ENCODE results near the gene ATF6.

- TF ChIP-seq HDGF (IDR thresholded peaks at IDR 0.05; ENCODE audit: borderline replicate concordance) = no peak
- TF ChIP-seq FOXM1 (IDR thresholded peaks at IDR 0.05; ENCODE audit: borderline replicate concordance) = no peak
- TF ChIP-seq FOXA1 (IDR thresholded peaks at IDR 0.05) = no peak
- no peak for TF ChIP-seq LEF1 (IDR thresholded peaks at IDR 0.05; ENCODE audit: borderline replicate concordance)
- TF ChIP-seq SUZ12 (IDR thresholded peaks at IDR 0.05) = no peak
Observed at GRCh38 chr1:161799792-161800191, 33.7 kb downstream of the ATF6 start.

Measured in HEK293T (cell line).